HUES48 (cell line): Measurements from ENCODE around the gene WNK4.
A peak's percentile ranks its signal among the peaks of the same experiment; 100 is the strongest.

Source experiments
- H3K27ac ChIP-seq: one replicate; pipeline ENCODE4 v1.7.0; 2013; ENCODE audit warnings: low read depth, low read length, inconsistent platforms
- H3K27me3 ChIP-seq: 2 replicates; pipeline ENCODE4 v1.6.1; 2013; ENCODE audit warnings: mild to moderate bottlenecking, low read length; ENCODE audit not compliant: control insufficient read depth, insufficient read depth
- H3K36me3 ChIP-seq: 2 replicates; pipeline ENCODE4 v1.6.1; 2013; ENCODE audit warnings: low read length; ENCODE audit not compliant: control insufficient read depth, insufficient read depth
- H3K4me1 ChIP-seq: 2 replicates; pipeline ENCODE4 v1.6.1; 2013; ENCODE audit warnings: mild to moderate bottlenecking, low read length; ENCODE audit not compliant: control insufficient read depth, insufficient read depth
- H3K4me3 ChIP-seq: 2 replicates; pipeline ENCODE4 v1.5.1; 2013; ENCODE audit warnings: mild to moderate bottlenecking, low read depth, low read length
- H3K9ac ChIP-seq: 2 replicates; pipeline ENCODE4 v1.6.1; 2013; ENCODE audit warnings: mild to moderate bottlenecking, low read depth, low read length, moderate library complexity
- H3K9me3 ChIP-seq: 2 replicates; pipeline ENCODE4 v1.6.1; 2013; ENCODE audit warnings: low read length; ENCODE audit not compliant: control insufficient read depth, insufficient read depth

WNK4 gene

GRCh38 chr17:42773290-42774035 lies 6.9 kb upstream of the WNK4 start, which contains the start of gene VPS25:
Gene VPS25 (plus strand): TSS chr17:42773449. CDS start chr17:42773476, 27 bp downstream.
- H3K27me3 ChIP-seq = no peaks in the 10 kb centered on the region
- no peaks in the 10 kb centered on the region for H3K9me3 ChIP-seq
- peaks cover 38% of the 10 kb centered on the region for H3K36me3 ChIP-seq
- H3K9ac ChIP-seq = peak within 1 kb of the TSS; percentile 65
- no peaks in the 10 kb centered on the region for H3K4me1 ChIP-seq
- H3K27ac ChIP-seq = peak within 1 kb of the TSS; percentile 51
- H3K4me3 ChIP-seq = peak within 1 kb of the TSS; percentile 75

GRCh38 chr17:42774066-42774745 lies 6.2 kb upstream of the WNK4 start:
- Histone ChIP-seq H3K4me1 (no peaks in the 10 kb centered on the region), H3K36me3 (peaks cover 45% of the 10 kb centered on the region), H3K27me3 (no peaks in the 10 kb centered on the region), H3K27ac (peak overlapping the region; percentile 59), H3K9me3 (no peaks in the 10 kb centered on the region), H3K9ac (no peak overlapping the region), H3K4me3 (peak overlapping the region; percentile 75)

DNA sequence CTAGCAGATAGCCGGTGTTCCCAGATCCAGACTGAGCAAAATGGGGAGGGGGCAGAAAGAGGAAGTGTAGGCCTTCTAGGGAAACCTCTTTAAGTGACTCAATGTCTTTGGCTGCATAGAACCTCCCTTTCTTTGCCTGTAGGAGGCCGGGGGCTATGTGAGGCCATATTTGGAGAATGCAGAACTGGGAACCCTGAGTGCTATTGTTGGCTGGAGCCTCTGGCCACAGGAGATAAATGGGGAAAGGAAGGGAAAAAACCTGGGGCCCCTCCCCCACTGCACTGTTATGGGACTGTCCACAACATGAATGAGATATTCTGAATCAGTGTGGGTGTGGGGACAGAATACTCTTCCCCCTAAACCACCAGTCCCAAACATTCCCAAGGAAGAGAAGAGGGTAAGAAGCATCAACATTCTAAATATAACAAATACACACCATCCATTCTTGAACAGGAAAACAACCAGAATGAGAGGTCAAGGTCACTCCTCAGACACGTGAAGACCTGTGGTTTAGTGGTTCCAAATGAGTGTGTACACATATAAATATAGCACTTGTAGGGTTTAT lies 4.8 kb upstream of the WNK4 start:
- Histone ChIP-seq H3K27me3 (no peaks in the 10 kb centered on the region; the same call in 1 of the 2 replicates), H3K9me3 (no peaks in the 10 kb centered on the region), H3K4me3 (no peak overlapping the region), H3K27ac (no peak overlapping the region), H3K4me1 (0 out of 2 replicates have a peak, but pooled peaks cover 5% of the 10 kb centered on the region), H3K9ac (no peak overlapping the region), H3K36me3 (peaks cover 48% of the 10 kb centered on the region)

DNA sequence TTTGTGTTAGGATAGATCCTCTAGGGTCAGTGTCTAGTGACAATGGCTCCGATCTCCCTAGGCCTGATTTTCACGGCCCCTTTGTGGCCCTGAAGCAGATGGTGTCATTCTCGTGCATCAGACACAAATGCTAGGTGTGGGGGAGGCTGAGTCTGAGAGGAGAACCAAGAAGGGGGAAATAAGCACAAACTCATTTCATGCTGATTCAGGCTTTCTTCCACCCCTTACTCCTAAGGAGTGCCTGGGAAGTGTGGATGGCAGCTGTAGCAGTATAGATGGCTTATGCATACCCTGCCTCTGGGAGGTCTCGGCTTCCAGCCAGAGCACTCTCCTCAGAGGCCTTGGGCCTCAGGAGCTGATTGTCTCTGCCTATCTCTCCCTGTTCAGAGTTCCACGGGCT lies 1.8 kb upstream of the WNK4 start:
- H3K27ac ChIP-seq = no peak overlapping the region

GRCh38 chr17:42779304-42779935 lies 990 bp upstream of the WNK4 start:
- Histone ChIP-seq H3K9me3 (no peaks in the 10 kb centered on the region), H3K9ac (no peak overlapping the region), H3K4me1 (0 out of 2 replicates have a peak, but pooled peaks cover 5% of the 10 kb centered on the region), H3K27me3 (peaks cover 20% of the 10 kb centered on the region), H3K36me3 (peaks cover 46% of the 10 kb centered on the region), H3K27ac (no peak overlapping the region), H3K4me3 (peak overlapping the region; percentile 63)

More for the DNA sequence above, 1.8 kb upstream of the WNK4 start:
- H3K4me1 ChIP-seq = 0 out of 2 replicates have a peak, but pooled peaks cover 5% of the 10 kb centered on the region
- peaks cover 48% of the 10 kb centered on the region for H3K36me3 ChIP-seq
- no peaks in the 10 kb centered on the region for H3K9me3 ChIP-seq
- no peak overlapping the region for H3K4me3 ChIP-seq
- H3K27me3 ChIP-seq = peaks cover 20% of the 10 kb centered on the region
- H3K9ac ChIP-seq = no peak overlapping the region

DNA sequence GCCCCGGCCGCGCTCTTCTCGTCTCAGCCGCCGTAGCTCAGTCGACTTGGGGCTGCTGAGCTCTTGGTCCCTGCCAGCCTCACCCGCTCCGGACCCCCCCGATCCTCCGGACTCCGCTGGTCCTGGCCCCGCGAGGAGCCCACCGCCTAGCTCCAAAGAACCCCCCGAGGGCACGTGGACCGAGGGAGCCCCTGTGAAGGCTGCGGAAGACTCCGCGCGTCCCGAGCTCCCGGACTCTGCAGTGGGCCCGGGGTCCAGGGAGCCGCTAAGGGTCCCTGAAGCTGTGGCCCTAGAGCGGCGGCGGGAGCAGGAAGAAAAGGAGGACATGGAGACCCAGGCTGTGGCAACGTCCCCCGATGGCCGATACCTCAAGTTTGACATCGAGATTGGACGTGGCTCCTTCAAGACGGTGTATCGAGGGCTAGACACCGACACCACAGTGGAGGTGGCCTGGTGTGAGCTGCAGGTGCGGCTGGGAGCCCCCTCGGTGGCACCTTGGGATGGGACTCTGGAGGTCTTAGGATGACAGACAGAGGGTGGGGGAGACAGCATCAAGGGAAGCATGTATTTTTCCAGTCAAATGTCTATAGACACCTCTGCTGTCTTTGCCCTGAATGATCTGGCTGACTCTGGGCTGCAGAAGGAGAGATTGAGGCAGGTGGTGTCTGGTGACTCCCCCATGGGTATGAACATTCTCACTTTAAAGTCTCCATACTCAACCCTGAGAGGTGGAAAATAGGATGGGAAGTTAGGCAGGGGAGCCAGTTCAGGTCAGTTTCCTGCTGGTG lies 635 bp downstream of the WNK4 start:
- Histone ChIP-seq H3K27me3 (peaks cover 20% of the 10 kb centered on the region), H3K27ac (no peak overlapping the region), H3K36me3 (peaks cover 30% of the 10 kb centered on the region), H3K4me3 (peak overlapping the region; percentile 63), H3K4me1 (0 out of 2 replicates have a peak, but pooled peaks cover 5% of the 10 kb centered on the region), H3K9ac (no peak overlapping the region; the same call in 1 of the 2 replicates), H3K9me3 (no peaks in the 10 kb centered on the region)

GRCh38 chr17:42781639-42782165 lies 1.3 kb downstream of the WNK4 start:
- peaks cover 25% of the 10 kb centered on the region for H3K36me3 ChIP-seq
- no peak overlapping the region for H3K27ac ChIP-seq
- H3K4me3 ChIP-seq = peak overlapping the region; percentile 63; the same call in 1 of the 2 replicates
- H3K9ac ChIP-seq = no peak overlapping the region
- H3K27me3 ChIP-seq = peaks cover 20% of the 10 kb centered on the region
- no peaks in the 10 kb centered on the region for H3K9me3 ChIP-seq
- 0 out of 2 replicates have a peak, but pooled peaks cover 5% of the 10 kb centered on the region for H3K4me1 ChIP-seq

- Histone ChIP-seq H3K36me3 (peaks cover 20% of the 10 kb centered on the region), H3K27ac (no peak overlapping the region), H3K27me3 (peaks cover 20% of the 10 kb centered on the region), H3K9me3 (no peaks in the 10 kb centered on the region), H3K4me3 (no peak overlapping the region), H3K4me1 (0 out of 2 replicates have a peak, but pooled peaks cover 5% of the 10 kb centered on the region), H3K9ac (no peak overlapping the region)
Measured at GRCh38 chr17:42782166-42783061, 2.0 kb downstream of the WNK4 start.

DNA sequence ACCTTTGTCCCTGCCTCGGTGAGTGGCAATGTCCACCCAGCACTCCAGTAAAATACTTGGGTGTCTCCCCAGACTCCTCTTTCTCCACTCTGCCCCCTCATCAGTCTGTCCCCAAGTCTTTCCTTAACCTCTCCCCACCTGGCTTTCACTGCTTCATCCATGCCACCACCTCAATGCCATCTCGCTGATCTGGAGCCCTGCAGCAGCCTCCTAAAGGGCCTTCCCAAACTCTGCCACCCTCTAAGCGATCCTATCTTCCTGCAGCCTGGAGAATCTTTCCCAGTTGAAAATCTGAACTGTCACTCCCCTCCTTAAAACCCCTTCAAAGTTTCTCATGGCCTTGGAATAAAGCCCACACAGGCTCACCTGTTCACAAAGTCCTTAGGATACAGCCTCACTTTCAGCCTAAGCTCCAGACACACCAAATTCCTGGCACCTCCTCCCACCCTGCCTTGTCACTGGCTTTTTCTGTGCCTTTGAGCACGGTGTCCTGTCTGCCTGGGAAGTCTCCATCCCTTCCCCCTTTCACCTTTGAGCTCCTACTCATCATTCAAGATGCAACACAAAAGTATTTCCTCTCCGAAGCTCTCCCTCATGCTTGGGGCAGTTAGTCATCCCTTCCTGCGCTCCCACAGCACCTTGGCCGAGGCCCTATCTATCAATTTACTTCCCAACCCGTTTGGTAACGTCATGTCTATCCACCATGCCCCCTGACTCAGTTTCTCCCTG lies 2.8 kb downstream of the WNK4 start:
- Histone ChIP-seq H3K9me3 (no peaks in the 10 kb centered on the region), H3K36me3 (peaks cover 13% of the 10 kb centered on the region), H3K4me1 (0 out of 2 replicates have a peak, but pooled peaks cover 5% of the 10 kb centered on the region), H3K9ac (no peak overlapping the region), H3K27ac (no peak overlapping the region), H3K27me3 (peaks cover 20% of the 10 kb centered on the region), H3K4me3 (no peak overlapping the region)
